HG03442 (cell line): ENCODE measurements around the gene MAN1A2.
"Not testable (repeated sequence)": the region's sequence is repeated elsewhere in the genome, so short reads cannot be mapped to it uniquely, and the experiment has no call there.

Source experiments
- ATAC-seq: cut with Tn5 transposase; IDR thresholded peaks from one replicate; pipeline ENCODE4 v1.9.1; 2021; ENCODE audit warnings: mild to moderate bottlenecking, moderate library complexity; ENCODE audit not compliant: unreplicated experiment

Gene MAN1A2

GRCh38 chr1:117396636-117397035, 29.4 kb downstream of the MAN1A2 start:
- no peak for ATAC-seq

GRCh38 chr1:117398957-117399356, 31.7 kb downstream of the MAN1A2 start:
- no peak for ATAC-seq

- no peak for ATAC-seq
These were observed 34.5 kb downstream of the MAN1A2 start for GRCh38 chr1:117401761-117402160.

GRCh38 chr1:117403597-117403996, 36.3 kb downstream of the MAN1A2 start:
- no peak for ATAC-seq

- ATAC-seq = no peak
These were observed 37.8 kb downstream of the MAN1A2 start for GRCh38 chr1:117405042-117405441.

GRCh38 chr1:117412472-117412871, 45.2 kb downstream of the MAN1A2 start:
- ATAC-seq = no peak

GRCh38 chr1:117413412-117413811, 46.2 kb downstream of the MAN1A2 start:
- no peak for ATAC-seq

- ATAC-seq = no peak
These were observed 47.7 kb downstream of the MAN1A2 start for GRCh38 chr1:117414943-117415342.

GRCh38 chr1:117416004-117416403, 48.8 kb downstream of the MAN1A2 start:
- no peak for ATAC-seq

- ATAC-seq = no peak
These were observed 49.4 kb downstream of the MAN1A2 start for GRCh38 chr1:117416546-117417125.

- ATAC-seq = no peak
These were observed 57.9 kb downstream of the MAN1A2 start for GRCh38 chr1:117425050-117425734.

GRCh38 chr1:117427297-117427696, 60.0 kb downstream of the MAN1A2 start:
- ATAC-seq = no peak

GRCh38 chr1:117433943-117434342, 66.7 kb downstream of the MAN1A2 start:
- ATAC-seq = no peak

- no peak for ATAC-seq
These were observed 69.3 kb downstream of the MAN1A2 start for GRCh38 chr1:117436513-117436912.

- no peak for ATAC-seq
These were observed 80.4 kb downstream of the MAN1A2 start for GRCh38 chr1:117447661-117448060.

- no peak for ATAC-seq
These were observed 85.0 kb downstream of the MAN1A2 start for GRCh38 chr1:117452216-117452615.

- ATAC-seq = no peak
These were observed 86.7 kb downstream of the MAN1A2 start for GRCh38 chr1:117453958-117454357.

- not testable (repeated sequence) for ATAC-seq
These were observed 91.2 kb downstream of the MAN1A2 start for GRCh38 chr1:117458410-117458809.

- ATAC-seq = no peak
These were observed 99.5 kb downstream of the MAN1A2 start for GRCh38 chr1:117466761-117467160.

GRCh38 chr1:117467336-117467735, 100.1 kb downstream of the MAN1A2 start:
- ATAC-seq = no peak

- ATAC-seq = no peak
These were observed 105.8 kb downstream of the MAN1A2 start for GRCh38 chr1:117473063-117473462.

- not testable (repeated sequence) for ATAC-seq
These were observed 108.2 kb downstream of the MAN1A2 start for GRCh38 chr1:117475495-117475894.

GRCh38 chr1:117479086-117479485, 111.8 kb downstream of the MAN1A2 start:
- ATAC-seq = no peak
